ENCODE results near the gene RHO. TPM values are rescaled to one million over a fixed set of nuclear protein-coding genes. Genes with fewer than 3 reads are reported as not detected.
A peak's percentile ranks its signal among the peaks of the same experiment; 100 is the strongest.
"Not testable (repeated sequence)": the region's sequence is repeated elsewhere in the genome, so short reads cannot be mapped to it uniquely, and the experiment has no call there.

RHO gene
- not detected in 2 replicates for polyA plus RNA-seq (2012; rRNA removed)
- not detected in 2 replicates for polyA plus RNA-seq (2012; cell fraction: cytosol; rRNA removed)
- polyA plus RNA-seq (2012; cell fraction: nucleus; rRNA removed), result not detected in 2 replicates

DNA sequence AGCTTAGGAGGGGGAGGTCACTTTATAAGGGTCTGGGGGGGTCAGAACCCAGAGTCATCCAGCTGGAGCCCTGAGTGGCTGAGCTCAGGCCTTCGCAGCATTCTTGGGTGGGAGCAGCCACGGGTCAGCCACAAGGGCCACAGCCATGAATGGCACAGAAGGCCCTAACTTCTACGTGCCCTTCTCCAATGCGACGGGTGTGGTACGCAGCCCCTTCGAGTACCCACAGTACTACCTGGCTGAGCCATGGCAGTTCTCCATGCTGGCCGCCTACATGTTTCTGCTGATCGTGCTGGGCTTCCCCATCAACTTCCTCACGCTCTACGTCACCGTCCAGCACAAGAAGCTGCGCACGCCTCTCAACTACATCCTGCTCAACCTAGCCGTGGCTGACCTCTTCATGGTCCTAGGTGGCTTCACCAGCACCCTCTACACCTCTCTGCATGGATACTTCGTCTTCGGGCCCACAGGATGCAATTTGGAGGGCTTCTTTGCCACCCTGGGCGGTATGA is at the start of gene RHO:
TSS of gene RHO (plus strand) at position 51 of the 512 bp plus-strand sequence. CDS start at position 146, 95 bp downstream.
- H3K4me3 ChIP-seq (ENCODE audit: low read depth in 2 of 2, low read length in 1 of 2), result no peak within 1 kb of the TSS
- no peaks in the 10 kb centered on the region for H3K27me3 ChIP-seq (ENCODE audit: insufficient read depth)
- TF ChIP-seq NRF1 (IDR thresholded peaks at IDR 0.05; ENCODE audit: low read depth, low read length), result no peak
- TF ChIP-seq, protein P1, sequence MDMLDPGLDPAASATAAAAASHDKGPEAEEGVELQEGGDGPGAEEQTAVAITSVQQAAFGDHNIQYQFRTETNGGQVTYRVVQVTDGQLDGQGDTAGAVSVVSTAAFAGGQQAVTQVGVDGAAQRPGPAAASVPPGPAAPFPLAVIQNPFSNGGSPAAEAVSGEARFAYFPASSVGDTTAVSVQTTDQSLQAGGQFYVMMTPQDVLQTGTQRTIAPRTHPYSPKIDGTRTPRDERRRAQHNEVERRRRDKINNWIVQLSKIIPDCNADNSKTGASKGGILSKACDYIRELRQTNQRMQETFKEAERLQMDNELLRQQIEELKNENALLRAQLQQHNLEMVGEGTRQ (IDR thresholded peaks at IDR 0.05; ENCODE audit: borderline replicate concordance, low read depth, low read length), result no peak
- no peaks in the 10 kb centered on the region for H3K79me2 ChIP-seq (ENCODE audit: insufficient read depth)
- no peak within 1 kb of the TSS for H3K27ac ChIP-seq (ENCODE audit: low read depth in 2 of 2, low read length in 1 of 2)
- DNase-seq, result no peak
- CTCF ChIA-PET, result interaction anchor here (0.6 to 1.2 kb wide), 2 partner anchors 38 to 48 kb away, joined by 3 to 7 read pairs; no protein-coding TSS in a partner anchor
- H3K9me3 ChIP-seq, result no peaks in the 10 kb centered on the region
- no peaks in the 10 kb centered on the region for H3K9me2 ChIP-seq
- H3F3A ChIP-seq (replicated peaks; ENCODE audit: insufficient read depth), result no peaks in the 10 kb centered on the region
- H3K4me2 ChIP-seq, result no peak within 1 kb of the TSS
- H3K4me1 ChIP-seq (ENCODE audit: control insufficient read depth in 1 of 2, insufficient read depth in 2 of 2, low read depth in 1 of 2, low read length in 1 of 2), result no peaks in the 10 kb centered on the region
- H4K20me1 ChIP-seq (ENCODE audit: insufficient read depth), result no peaks in the 10 kb centered on the region
- H3K9ac ChIP-seq, result no peak within 1 kb of the TSS
- no peaks in the 10 kb centered on the region for H3K36me3 ChIP-seq (replicated peaks in 1 of 2; ENCODE audit: control insufficient read depth in 1 of 2, insufficient read depth in 2 of 2, low read length in 1 of 2)
- H2AFZ ChIP-seq (ENCODE audit: low read depth), result no peak within 1 kb of the TSS
- 95% methylated on average over 11 of the region's 18 CpGs for WGBS (ENCODE audit: low lambda C conversion rate)
- POLR2A ChIA-PET, result no interaction called here

DNA sequence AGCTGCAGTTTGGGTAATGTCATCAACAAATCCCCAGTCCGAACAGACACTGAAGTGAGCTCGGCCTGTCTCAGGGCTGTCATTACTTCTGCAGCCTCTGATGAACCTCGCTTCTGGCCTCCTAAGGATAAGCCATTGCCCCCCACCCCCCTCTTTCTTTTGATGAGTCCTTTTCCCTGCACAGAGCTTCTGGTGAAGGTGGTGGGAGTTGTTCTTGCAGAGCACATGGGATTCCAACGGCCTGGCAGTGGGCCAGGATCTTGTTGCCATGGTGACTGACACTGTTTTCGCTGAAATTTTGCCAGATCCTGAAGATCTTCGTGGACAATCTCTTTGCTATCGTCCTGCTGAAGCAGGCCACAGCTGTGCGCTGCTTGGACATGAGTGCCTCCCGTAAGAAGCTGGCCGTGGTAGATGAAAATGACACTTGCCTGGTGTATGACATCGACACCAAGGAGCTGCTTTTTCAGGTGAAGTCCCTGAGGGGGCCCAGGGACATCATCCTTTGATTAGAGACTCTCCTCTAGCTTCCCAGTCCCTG is 47.1 kb upstream of the RHO start:
- peaks cover 0 to 11% of the 10 kb centered on the region in 2 experiments; a peak in 2 of 4 replicates for H3K4me1 ChIP-seq (ENCODE audit: control insufficient read depth in 1 of 2, insufficient read depth in 2 of 2, low read depth in 1 of 2, low read length in 1 of 2)
- H2AFZ ChIP-seq (ENCODE audit: low read depth); POLR2A ChIA-PET; H3K4me3 ChIP-seq (ENCODE audit: low read depth in 2 of 2, low read length in 1 of 2); H3K4me2 ChIP-seq; H4K20me1 ChIP-seq (ENCODE audit: insufficient read depth); H3K79me2 ChIP-seq (ENCODE audit: insufficient read depth); H3K9me2 ChIP-seq; H3F3A ChIP-seq (replicated peaks; ENCODE audit: insufficient read depth); H3K9ac ChIP-seq; H3K9me3 ChIP-seq; H3K27me3 ChIP-seq (ENCODE audit: insufficient read depth): not testable (repeated sequence)
- CTCF ChIA-PET, result interaction anchor here (0.6 to 2.3 kb wide), 4 partner anchors 9 to 348 kb away, joined by 3 to 10 read pairs (median 3); no protein-coding TSS in a partner anchor
- TF ChIP-seq MXI1 (IDR thresholded peaks at IDR 0.05; ENCODE audit: low read depth, low read length), result peak; percentile 60; the same call in 1 of the 2 replicates
- 49% methylated on average over 4 of the region's 11 CpGs for WGBS (ENCODE audit: low lambda C conversion rate)
- peak; percentile 59 for DNase-seq
- peaks cover 13 to 39% of the 10 kb centered on the region in 2 experiments for H3K36me3 ChIP-seq (replicated peaks in 1 of 2; ENCODE audit: control insufficient read depth in 1 of 2, insufficient read depth in 2 of 2, low read length in 1 of 2)
- peak overlapping the region in 1 of 2 experiments; percentile 50; a peak in 2 of 4 replicates for H3K27ac ChIP-seq (ENCODE audit: low read depth in 2 of 2, low read length in 1 of 2)

DNA sequence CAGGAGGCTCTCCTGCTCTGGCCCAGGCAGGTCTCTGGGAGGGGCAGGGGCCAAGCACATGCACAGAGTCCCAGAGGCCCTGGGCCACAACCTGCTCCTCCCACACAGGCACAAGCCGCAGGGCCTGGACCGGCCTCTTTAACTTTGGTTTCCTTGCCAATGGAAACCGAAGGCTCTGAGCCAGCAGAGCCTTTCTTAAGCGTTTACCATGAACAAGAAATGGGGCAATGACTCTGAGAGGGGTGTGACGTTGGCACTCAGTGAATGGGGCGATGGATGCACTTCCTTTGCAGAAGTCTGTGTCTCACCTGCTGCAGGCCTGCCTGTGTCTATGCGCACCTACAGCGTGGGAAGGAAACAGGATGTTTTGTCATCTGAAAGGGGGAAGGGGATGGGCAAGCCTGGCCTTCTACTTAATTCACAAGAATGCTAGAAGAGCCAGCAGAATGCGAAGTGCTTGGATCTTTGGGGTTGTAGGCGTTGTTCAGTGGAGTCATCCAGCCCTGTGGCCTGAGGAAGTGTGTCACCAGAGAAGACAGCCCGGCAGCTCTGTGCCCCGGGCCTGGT is 46.6 kb upstream of the RHO start:
- H3K9me3 ChIP-seq, result no peaks in the 10 kb centered on the region
- H3K79me2 ChIP-seq (ENCODE audit: insufficient read depth), result no peaks in the 10 kb centered on the region
- H2AFZ ChIP-seq (ENCODE audit: low read depth), result no peak overlapping the region
- ChIA-PET POLR2A (no interaction called here), CTCF (interaction anchor here (1.3 to 2.3 kb wide), 3 partner anchors 8 to 124 kb away, joined by 4 to 10 read pairs (median 5); no protein-coding TSS in a partner anchor)
- 88% methylated on average over 12 of the region's 12 CpGs for WGBS (ENCODE audit: low lambda C conversion rate)
- no peak overlapping the region for H3K9ac ChIP-seq
- H3K27me3 ChIP-seq (ENCODE audit: insufficient read depth), result no peaks in the 10 kb centered on the region
- no peak overlapping the region for H3K4me3 ChIP-seq (ENCODE audit: low read depth in 2 of 2, low read length in 1 of 2)
- DNase-seq, result peak; percentile 48
- peaks cover 0 to 11% of the 10 kb centered on the region in 2 experiments; a peak in 2 of 4 replicates for H3K4me1 ChIP-seq (ENCODE audit: control insufficient read depth in 1 of 2, insufficient read depth in 2 of 2, low read depth in 1 of 2, low read length in 1 of 2)
- peak overlapping the region in 1 of 2 experiments; percentile 50; a peak in 2 of 4 replicates for H3K27ac ChIP-seq (ENCODE audit: low read depth in 2 of 2, low read length in 1 of 2)
- peaks cover 10 to 33% of the 10 kb centered on the region in 2 experiments for H3K36me3 ChIP-seq (replicated peaks in 1 of 2; ENCODE audit: control insufficient read depth in 1 of 2, insufficient read depth in 2 of 2, low read length in 1 of 2)
- H3K9me2 ChIP-seq, result no peaks in the 10 kb centered on the region
- H3F3A ChIP-seq (replicated peaks; ENCODE audit: insufficient read depth), result peaks cover 4% of the 10 kb centered on the region
- H4K20me1 ChIP-seq (ENCODE audit: insufficient read depth), result no peaks in the 10 kb centered on the region
- no peak overlapping the region for H3K4me2 ChIP-seq
- TF ChIP-seq GATA2 (CRISPR knock-in tag; IDR thresholded peaks at IDR 0.05) (no peak), POLR2AphosphoS5 (IDR thresholded peaks at IDR 0.05; ENCODE audit: low read depth, low read length) (no peak), EZH2phosphoT487 (IDR thresholded peaks at IDR 0.05; ENCODE audit: borderline replicate concordance, low read depth) (no peak), RCOR1 (IDR thresholded peaks at IDR 0.05; ENCODE audit: low read length) (no peak), SMC3 (IDR thresholded peaks at IDR 0.05; ENCODE audit: low read depth, low read length) (no peak), GABPA (IDR thresholded peaks at IDR 0.05; ENCODE audit: low read depth) (no peak), YY1 (IDR thresholded peaks at IDR 0.05; ENCODE audit: low read depth) (no peak), ELF1 (IDR thresholded peaks at IDR 0.05) (no peak), CHD2 (IDR thresholded peaks at IDR 0.05; ENCODE audit: low read length, partially characterized antibody) (no peak), MXI1 (IDR thresholded peaks at IDR 0.05; ENCODE audit: low read depth, low read length) (no peak), FOXJ3 (CRISPR knock-in tag; IDR thresholded peaks at IDR 0.05) (no peak), FOSL2 (IDR thresholded peaks at IDR 0.05; ENCODE audit: borderline replicate concordance, low read depth) (no peak), RAD21 (IDR thresholded peaks at IDR 0.05; ENCODE audit: low read length) (no peak)
- TF ChIP-seq, protein P2, sequence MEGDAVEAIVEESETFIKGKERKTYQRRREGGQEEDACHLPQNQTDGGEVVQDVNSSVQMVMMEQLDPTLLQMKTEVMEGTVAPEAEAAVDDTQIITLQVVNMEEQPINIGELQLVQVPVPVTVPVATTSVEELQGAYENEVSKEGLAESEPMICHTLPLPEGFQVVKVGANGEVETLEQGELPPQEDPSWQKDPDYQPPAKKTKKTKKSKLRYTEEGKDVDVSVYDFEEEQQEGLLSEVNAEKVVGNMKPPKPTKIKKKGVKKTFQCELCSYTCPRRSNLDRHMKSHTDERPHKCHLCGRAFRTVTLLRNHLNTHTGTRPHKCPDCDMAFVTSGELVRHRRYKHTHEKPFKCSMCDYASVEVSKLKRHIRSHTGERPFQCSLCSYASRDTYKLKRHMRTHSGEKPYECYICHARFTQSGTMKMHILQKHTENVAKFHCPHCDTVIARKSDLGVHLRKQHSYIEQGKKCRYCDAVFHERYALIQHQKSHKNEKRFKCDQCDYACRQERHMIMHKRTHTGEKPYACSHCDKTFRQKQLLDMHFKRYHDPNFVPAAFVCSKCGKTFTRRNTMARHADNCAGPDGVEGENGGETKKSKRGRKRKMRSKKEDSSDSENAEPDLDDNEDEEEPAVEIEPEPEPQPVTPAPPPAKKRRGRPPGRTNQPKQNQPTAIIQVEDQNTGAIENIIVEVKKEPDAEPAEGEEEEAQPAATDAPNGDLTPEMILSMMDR (IDR thresholded peaks at IDR 0.05), result no peak
- TF ChIP-seq, protein P3, sequence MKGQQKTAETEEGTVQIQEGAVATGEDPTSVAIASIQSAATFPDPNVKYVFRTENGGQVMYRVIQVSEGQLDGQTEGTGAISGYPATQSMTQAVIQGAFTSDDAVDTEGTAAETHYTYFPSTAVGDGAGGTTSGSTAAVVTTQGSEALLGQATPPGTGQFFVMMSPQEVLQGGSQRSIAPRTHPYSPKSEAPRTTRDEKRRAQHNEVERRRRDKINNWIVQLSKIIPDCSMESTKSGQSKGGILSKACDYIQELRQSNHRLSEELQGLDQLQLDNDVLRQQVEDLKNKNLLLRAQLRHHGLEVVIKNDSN (IDR thresholded peaks at IDR 0.05; ENCODE audit: borderline replicate concordance, low read depth), result no peak
